OCI-LY3 (cell line): ENCODE measurements around the gene SOX15.

ENCODE experiments used
- EZH2phosphoT487 ChIP-seq: fragments of 200-600 bp; shearing (Covaris generic); IDR thresholded peaks from 2 replicates; pipeline ENCODE4 v1.6.1; 2018; ENCODE audit warnings: antibody characterized with exemption, mixed run types, low read depth
- TF ChIP-seq, protein P1 (sequence below): fragments of 200-600, 300-600 bp; sonication (generic); IDR thresholded peaks from 2 replicates; pipeline ENCODE4 v1.5.1; 2014; ENCODE audit warnings: antibody characterized with exemption, low read length, low read depth

DNA sequence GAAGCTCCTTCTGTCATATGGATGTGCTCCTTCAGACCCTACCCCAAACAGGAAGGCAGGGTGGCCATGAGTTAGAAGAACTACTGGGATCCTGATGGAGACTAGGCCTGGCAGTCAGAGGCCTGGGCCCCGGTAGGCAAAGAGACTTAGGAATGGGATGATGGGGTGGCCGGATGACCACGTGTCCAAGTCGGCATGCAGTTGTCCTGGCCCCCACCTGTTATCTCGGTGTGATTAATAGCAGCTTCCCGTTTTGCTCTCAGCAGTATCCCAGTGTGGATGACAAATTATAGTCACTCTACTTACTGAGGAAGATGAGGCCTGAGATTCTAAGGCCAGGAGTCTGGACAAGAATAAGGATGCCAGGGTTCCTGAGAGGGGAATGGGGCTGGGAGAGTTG lies 39.5 kb downstream of the SOX15 start:
- TF ChIP-seq, protein P1, sequence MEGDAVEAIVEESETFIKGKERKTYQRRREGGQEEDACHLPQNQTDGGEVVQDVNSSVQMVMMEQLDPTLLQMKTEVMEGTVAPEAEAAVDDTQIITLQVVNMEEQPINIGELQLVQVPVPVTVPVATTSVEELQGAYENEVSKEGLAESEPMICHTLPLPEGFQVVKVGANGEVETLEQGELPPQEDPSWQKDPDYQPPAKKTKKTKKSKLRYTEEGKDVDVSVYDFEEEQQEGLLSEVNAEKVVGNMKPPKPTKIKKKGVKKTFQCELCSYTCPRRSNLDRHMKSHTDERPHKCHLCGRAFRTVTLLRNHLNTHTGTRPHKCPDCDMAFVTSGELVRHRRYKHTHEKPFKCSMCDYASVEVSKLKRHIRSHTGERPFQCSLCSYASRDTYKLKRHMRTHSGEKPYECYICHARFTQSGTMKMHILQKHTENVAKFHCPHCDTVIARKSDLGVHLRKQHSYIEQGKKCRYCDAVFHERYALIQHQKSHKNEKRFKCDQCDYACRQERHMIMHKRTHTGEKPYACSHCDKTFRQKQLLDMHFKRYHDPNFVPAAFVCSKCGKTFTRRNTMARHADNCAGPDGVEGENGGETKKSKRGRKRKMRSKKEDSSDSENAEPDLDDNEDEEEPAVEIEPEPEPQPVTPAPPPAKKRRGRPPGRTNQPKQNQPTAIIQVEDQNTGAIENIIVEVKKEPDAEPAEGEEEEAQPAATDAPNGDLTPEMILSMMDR, result no peak
- TF ChIP-seq EZH2phosphoT487, result no peak
